NOMO-1 treated with DMSO at 0.1 percent for 48 hours (cell line): ENCODE data around the gene CD300LG.
"Not testable (repeated sequence)": the region's sequence is repeated elsewhere in the genome, so short reads cannot be mapped to it uniquely, and the experiment has no call there.

ENCODE experiments used
- DNase-seq: peaks from one replicate; lab custom pipeline; 2025; ENCODE audit not compliant: unreplicated experiment; lab: John Stamatoyannopoulos, UW

Gene CD300LG

DNA sequence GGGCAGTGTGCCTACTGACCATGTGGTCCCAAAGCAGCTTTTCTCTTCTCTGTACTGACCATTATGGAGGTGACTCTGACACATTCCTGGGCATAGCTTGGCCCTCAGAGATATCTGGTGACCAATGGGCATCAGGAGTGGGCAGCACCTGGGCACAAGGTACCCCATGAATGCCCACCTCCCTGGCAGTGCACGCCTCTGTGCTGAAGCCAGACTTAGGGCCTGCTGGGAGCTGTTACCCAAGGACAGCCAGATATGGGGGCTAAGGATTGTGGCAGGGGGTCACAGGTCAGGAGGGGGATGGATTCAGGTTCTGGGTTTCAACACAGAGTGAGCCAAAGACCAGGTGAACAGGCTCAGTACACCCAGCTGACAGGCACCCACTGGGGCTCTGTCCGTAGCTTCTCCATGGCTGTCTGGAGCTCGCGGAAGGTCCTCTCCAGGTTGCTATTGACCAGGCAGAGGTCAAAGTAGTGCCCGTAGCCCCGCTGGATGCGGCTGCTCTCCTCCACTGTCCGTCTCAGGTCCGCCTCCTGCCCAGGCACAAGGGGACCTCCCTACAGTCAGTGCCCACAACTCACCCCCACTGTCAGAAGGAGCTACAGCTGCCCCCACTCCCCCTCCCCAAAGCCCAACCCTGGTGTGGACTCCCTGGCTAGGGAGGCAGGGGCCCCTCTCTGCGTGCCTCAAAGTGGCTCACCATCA, 30.6 kb downstream of the CD300LG start:
- DNase-seq = no peak

DNA sequence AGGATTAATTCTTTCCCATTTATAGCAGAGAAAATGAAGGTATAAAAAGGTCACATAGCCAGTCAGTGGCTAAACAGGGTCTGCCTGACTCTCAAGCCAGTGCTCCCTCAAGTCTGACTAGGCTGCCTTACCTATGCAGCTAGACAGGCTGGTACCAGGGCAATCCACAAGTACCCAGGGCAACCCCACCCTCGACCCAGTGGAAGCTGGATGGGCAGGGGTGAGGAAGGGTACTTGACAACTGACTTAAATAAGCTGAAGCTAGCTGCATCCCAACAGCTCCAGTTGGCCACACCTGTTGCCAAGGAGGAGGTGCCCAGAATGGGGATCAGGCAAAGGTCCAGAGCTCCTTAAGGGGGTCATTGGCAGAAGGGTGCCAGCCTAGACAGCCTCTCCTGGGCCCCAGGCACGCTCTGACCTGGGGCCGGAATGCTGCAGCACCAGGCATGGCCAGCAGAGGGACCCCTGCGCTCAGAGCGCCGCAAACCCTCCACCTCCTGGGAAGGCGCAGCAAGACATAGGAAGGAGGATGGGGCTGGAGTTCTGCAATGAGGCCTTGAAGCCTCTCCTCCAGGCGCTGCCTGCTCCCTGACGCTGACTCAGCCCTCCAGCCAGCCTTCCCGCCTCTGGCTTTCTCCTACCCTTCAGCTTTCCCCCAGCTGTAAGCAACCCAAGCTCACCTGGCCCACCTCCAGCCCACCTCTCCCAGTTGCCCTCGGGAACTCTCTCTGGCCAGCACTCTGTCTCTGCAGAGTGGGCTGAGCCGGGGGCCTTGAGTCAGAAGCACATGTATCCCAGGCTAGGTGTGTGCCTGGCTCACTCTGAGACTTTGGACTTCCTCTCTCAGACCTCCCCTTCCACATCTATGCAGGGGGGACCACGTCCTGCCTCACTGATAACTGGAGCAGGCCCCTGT, 31.5 kb downstream of the CD300LG start:
- peak; percentile 42 for DNase-seq

DNA sequence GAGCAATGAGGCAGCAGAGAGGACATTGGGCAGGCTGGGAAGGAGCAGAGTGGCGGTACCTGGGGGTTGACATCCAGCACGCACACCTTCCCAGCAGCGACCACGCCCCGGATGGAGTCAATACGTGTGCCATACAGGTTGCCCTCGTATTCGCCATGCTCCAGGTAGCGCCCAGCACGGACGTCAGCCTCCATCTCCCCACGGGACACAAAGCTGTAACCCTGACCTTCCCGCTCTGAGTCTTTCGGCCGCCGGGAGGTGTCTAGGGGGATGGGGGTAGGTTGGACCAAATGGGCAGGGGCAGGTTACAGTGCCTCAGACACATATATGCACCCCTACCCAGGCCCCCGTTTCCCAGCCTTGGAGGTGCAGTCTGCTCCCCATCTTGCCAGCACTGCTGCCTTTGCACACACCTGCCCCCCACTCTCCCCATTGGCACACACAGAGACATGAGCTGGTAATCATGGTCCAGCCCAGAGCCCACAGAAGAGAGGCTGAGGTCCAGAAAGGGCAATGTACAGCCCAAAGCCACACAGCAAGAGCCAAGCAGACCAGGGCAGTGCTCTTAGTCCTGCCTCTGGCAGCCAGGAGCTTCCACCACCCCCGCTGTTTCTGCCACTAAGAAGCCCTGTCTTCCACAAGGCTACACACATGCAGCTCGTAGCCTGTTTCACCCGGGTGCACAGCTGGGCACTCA, 32.9 kb downstream of the CD300LG start:
- no peak for DNase-seq

DNA sequence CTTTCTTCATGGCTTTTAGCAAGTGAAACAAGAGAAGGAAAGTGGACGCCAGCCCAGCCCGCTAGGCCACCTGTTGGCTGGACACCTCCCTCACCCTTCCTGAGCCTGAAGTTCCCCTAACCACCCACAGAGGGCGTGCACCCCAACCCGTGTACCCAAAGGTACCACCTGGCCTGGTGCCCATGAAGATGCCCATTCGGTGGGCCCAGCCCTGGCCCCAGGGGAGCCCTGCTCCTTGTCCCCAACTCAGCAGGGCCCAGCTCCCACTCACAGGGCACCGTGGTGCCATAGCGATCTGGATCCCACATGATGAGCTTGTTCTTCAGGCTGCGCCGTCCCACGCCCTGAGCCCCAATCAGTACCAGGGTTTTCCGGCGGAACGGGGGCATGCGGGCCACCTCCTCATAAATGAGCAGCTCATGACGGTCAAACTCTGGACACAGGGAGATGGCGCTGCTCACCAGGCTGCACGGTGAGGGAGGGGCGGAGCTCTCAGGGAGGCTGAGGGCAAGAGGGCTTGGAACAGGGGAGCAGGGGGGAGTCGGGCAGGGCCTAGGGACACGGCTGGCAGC, 33.5 kb downstream of the CD300LG start:
- no peak for DNase-seq

DNA sequence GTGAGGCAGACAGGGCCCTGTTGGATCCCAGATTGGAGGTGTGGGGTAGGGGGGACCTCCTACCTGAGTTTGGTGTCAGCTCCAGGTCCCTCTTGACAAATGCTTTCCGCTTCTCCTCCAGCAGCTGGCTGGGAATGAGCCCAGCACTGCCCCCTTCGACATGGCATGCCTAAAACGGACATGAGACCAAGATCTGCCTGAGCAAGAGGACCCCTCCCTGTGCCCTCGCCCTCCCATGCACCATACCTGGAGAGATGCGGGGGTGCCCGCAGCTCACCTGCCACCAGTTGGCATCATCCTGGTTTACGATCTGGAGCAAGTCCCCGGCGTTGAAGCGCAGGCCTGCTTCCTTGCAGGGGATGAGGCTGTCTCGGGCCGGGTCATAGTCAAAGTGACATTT, 34.2 kb downstream of the CD300LG start:
- DNase-seq = no peak

DNA sequence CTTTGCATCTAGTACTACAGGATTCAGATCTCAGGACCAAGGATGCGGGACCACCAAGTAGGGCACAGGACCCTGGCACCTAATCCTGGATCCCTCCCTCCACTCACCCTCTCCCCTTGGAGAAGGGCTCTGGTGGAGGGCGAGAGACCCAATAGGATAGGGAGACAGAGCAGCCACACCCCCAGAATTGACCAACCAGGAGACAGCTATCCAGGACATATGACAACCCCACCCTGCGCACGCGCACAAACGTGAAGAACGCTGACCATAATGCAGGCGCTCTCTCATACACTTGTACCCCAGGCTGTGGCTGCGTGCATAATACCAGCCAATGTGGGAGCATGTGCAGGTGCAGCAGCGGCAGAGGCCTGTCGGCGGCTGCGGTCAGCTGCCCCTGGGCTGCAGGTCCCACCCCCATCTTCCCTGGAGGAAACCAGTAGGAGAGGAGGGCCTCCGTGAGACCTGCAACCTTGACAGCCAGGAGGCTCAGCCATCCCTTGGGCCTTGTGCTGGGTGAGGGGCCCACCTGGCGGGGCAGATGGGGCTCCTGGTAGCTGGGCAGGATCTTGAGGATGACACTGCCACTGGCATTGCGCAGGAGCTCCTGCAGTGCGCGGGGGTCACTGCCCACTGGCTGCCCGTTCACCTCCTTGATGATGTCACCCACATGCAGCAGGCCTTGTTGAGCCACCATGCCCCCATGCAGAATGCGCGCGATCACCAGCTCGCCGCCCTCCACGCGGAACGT, 35.0 kb downstream of the CD300LG start:
- DNase-seq = no peak

DNA sequence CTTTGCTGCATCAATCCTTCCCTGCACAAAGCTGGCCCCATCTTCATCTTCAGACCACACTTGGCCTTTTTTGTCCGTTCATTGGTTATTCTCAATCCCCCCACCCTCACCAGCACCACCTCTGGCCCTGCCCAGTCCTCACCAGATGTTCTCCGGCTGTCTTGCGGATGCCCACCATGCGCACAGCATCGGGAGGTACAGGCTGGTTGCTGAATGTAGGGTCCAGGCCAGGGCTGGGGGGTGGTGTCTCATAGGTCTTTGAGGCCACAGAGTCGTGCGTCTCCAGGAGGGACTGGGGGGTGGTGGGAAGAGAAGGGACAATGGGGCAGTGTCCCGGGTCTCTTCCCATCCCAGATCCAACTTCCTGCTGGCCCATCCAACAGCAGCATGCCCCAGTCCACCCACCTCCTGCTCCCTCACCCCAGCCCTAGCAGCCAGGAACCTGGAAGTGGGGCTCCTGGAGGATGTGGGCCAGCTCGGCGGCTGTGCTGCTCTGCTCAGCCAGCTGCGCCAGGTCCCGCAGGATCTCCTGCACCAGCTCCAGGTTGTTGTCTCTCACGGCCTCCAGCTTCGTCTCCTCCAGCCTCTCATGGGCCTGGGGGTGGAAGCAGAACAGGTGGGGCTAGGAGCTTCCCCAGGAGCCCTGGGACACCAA, 35.9 kb downstream of the CD300LG start:
- no peak for DNase-seq

DNA sequence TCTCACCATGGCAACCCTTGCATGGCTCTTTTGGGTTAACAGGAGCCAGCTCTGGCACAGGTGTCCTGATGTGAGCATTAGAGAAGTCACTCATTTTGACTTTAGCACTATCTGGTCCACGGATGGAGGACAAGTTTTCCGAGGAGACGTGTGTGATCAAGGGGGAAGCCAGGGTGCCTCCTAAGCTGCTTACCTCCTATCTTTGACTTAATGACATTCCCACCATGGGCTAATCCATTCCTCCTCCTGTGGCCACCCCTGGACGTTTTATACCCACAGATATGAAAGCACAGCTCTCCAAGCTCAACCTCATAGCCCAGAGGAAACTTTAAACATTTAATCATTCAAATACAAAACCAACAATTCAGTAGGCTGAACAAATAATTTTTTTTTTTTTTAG, 41.6 kb downstream of the CD300LG start:
- no peak for DNase-seq

DNA sequence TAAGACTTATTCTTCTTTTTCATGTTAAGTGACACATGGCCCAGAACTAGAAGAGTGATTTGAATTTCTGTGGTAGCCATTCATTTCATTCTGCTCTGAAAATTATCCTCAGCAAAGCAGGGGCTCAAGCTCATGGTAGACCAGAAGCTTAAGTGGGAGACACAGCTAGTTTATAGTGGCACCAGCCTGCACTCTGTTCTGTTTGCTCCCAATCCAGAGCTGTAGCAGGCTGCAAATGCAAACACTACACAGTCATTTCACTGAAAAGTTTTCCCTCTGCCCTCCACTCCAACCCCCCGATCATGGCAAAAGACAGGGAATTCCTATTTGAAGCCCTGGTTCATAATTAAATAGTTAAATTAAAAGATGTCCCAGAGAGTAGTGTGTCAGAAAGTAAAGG, 43.3 kb downstream of the CD300LG start:
- no peak for DNase-seq

DNA sequence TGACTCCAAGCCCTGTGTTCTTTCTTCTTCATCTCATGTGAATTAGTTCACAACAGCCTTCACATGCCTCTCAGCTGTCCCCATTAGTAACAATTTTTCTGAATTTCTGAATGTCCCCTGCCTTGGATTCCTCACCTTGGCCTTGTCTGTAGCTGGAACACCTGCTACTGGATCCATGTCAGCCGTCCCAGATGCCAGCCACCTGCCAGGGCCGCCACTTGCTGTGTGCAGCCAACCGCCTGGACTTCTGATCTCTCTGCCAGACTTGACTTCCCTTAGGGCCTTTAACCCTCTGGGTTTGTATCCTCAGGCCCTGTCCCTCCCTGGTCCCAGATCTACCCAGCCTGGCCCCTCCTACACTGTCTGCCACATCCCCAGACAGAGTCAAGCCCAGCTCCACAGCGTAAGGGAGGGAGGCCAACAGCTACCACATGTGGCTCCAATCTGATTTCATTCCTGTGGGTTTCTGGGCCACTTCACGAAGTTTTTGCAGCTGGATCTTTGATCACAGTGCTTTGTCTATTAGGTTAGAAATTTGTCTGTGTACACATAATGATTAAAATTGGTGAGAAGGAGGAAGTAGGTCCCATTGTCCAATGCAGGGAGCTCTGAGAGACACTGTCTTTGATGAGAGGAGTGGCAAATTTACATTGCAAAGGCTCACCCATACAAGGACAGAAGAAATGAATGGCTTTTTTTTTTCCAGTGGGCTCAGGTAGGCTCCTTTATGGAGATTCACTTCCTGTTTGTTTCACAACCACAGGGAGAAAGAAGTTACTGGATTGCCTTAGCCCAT, 45.1 kb downstream of the CD300LG start:
- no peak for DNase-seq

DNA sequence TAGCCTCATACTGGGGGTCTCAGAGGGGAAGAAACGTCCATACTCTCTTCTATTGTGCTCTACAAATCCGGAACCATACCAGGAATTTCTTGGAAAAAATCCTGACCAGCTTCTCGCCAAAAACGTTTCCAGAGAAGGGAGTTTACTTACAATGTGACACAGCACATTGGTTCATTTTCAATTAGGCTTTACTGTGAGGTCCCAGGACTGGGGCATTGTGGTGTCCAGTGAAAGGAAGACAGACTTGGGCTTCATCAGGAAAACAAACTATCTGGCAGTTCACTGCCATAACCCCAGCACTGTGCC, 45.6 kb downstream of the CD300LG start:
- DNase-seq = no peak

DNA sequence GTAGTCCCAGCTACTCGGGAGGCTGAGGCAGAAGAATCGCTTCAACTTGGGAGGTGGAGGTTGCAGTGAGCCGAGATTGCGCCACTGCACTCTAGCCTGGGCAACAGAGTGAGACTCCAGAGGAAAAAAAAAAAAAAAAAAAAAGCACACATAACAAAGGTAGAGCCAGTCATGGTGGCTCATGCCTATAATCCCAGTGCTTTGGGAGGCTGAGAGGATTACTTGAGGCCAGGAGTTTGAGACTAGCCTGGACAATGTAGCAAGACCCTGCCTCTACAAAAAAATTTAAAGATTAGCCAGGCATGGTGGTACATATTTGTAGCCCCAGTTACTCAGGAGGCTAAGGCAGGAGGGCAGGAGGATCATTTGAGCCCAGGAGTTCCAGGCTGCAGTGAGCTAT, 47.5 kb downstream of the CD300LG start:
- not testable (repeated sequence) for DNase-seq

DNA sequence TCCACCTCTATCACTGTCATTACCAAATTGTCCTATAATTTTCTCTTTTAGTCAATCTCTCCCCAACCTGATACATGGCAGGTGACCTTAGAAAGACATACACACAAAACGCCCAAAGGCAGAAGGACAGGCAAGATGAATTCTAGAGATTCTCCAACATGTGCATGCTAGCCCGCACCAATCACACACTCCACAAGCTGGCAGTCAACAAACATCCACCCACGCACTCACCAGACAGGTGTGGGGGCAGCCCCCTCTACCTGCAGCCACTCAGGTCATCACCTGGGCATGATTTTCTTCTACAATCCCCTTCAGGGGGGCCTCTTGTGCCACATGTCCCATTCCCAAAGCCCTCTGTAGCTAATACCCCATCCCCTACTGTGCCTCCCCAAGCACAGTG, 50.9 kb downstream of the CD300LG start:
- DNase-seq = no peak

DNA sequence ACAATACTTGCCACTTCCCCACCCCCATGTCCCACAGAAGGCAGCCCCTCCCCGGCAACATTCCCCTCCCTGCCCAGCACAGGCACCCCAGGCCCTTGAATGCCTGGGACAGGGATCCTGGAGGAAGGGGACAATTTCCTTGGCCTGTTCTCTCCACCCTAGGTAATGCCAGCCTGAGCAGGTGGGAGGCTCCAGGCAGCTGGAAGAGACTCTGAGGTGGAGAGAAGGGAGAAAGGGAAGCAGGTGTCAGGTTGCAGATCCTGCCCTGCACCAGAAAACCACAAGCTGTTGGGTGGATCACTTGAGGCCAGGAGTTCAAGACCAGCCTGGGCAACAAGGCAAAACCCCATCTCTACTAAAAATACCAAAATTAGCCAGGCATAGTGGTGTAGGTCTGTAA, 51.5 kb downstream of the CD300LG start:
- no peak for DNase-seq

DNA sequence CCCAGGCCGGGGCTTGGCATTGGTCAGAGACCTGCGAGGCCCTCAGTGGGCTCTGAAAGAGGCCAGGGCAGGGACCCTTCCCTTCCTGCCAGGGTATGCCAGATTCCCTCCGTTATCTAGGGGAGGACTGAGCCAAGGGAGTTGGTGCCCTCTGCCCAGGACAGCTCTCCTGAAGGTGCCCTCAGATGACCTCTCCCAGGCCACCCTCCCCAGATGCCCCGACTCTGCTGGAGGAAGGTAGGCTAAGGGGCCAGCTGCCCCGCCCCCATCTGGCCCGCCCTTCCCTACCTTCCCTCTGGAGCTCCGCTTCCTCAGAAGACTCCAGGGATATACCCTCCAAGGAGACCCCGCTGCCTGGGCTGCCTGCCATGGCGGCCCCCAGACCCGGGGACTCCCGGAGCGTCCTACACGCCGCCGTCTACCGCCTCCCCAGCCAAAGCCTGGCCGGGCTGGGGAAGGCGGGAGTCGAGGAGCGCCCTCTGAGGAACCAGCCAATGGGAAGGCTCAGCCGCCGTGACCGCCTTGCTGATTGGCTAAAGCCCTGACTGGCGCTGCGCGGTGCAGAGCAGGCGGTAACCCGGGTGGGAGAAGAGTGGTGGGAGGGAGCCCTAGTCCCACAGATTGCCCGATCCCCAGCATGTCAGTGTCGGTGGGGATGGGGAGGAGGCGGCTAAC, 53.3 kb downstream of the CD300LG start:
- peak; percentile 81 for DNase-seq

DNA sequence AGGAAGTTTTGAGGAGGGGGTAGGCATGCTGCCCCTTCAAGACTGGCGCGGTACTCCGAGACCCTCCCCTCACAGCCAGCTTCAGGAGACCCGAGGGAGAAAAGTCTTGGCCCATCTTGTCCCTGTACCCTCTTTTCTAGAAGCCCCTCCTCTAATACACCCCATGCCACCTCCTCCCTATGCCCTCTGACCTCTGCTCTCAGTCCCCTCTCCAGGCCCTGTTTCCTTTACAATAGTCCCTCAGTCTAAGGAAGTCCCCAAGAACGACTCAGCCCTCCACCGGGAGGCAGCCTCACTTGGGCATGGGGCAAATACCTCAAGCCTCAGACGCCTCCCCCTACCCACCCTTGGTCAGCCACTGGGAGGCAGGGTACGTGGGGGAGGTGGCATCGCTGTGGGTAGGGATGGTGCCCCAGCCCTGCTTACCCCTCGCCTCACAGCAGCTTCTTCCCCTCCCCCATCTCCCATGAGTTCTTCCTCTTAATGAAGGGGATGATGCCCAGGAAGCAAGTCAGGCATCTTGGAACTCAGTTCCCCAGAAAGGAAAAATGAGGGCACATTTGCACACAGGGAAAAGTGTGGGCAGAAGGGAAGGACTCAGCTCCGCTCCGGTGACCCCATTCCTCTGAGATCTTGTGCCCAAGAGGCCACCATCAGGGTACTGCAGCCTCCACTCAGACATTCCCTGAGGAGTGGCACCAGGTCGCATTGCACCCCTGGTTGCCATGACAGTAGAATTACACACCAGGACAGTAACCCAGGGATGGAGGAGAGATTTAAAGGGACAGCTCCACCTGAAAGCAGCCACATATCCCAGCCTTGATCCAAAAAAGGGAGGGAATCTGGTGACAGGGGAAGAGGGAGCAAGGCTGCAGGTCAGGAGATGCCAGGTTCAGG, 54.1 kb downstream of the CD300LG start:
- DNase-seq = no peak

DNA sequence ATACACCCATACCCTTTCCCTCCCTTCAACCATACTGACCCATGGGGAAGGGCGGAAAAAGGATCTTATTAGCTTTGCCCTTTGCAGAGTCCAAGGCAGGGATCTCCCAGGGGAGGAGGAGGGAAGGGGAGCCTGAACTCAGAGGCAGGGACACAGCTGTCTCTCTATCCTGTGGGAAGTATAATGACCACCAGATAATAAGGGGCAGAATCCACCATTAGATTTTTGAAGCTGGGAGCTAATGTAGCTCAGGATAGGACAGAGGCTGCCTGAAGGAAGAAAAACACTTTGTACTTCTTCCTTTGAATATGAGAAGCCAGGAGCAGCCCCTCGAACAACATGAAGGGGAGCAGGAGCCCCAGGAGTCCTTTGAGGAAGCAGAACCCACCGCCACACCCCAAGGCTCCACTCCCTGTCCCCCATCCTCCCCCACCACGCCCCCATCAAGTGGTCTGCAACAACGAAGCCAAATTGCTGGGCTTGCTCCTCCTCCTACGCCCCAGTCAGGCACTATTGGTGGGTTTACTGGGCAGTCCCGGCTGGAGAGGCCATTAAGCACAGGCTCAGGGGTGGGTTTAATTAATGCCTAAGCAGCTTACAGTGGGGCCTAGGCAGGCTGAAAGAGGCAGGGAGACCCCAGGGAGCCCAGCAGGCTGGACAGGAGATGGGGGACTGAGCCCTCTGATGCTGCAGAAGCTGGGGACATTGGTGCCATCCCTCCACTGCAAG, 55.0 kb downstream of the CD300LG start:
- DNase-seq = no peak
